ENCODE results near the gene TCF20.

DNA sequence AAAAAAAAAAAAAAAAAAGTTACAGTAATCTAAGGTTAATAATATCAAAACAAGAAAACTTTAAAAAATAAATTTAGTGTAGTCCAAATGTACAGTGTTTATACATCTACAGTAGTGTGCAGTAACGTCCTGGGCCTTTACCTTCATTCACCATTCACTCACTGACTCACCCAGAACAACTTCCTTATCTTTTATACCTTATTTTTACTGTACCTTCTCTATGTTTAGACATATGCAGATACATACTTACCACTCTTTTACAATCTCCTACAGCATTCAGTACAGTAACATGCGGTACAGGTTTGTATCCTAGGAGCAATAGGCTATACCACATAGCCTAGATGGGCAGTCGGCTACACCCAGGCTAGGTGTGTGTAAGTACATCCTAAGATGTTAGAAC lies 38.5 kb downstream of the TCF20 start:
- TF ChIP-seq, protein P1, sequence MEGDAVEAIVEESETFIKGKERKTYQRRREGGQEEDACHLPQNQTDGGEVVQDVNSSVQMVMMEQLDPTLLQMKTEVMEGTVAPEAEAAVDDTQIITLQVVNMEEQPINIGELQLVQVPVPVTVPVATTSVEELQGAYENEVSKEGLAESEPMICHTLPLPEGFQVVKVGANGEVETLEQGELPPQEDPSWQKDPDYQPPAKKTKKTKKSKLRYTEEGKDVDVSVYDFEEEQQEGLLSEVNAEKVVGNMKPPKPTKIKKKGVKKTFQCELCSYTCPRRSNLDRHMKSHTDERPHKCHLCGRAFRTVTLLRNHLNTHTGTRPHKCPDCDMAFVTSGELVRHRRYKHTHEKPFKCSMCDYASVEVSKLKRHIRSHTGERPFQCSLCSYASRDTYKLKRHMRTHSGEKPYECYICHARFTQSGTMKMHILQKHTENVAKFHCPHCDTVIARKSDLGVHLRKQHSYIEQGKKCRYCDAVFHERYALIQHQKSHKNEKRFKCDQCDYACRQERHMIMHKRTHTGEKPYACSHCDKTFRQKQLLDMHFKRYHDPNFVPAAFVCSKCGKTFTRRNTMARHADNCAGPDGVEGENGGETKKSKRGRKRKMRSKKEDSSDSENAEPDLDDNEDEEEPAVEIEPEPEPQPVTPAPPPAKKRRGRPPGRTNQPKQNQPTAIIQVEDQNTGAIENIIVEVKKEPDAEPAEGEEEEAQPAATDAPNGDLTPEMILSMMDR (IDR thresholded peaks at IDR 0.05), result no peak
- no peak for TF ChIP-seq POLR2AphosphoS5 (IDR thresholded peaks at IDR 0.05)
